Subcutaneous adipose tissue (tissue), 4 donors: ENCODE data around the gene VPS37C. TPM values are rescaled to one million over a fixed set of nuclear protein-coding genes. Genes with fewer than 3 reads are reported as not detected.

Source experiments
- CTCF ChIP-seq: fragments of 450-650 bp; IDR thresholded peaks from one replicate; pipeline ENCODE4 v1.5.1; 2016; ENCODE audit warnings: low read depth, mild to moderate bottlenecking, control low read depth, antibody characterized with exemption, moderate library complexity
- total RNA-seq, 4 donors: library from RNA; depleted of rRNA; stranded (reverse); fragments of >200 nt; gene quantifications; one replicate each; pipeline ENCODE4 v1.1.0, GENCODE V29; 2016

The VPS37C gene
- total RNA-seq, 4 donors from 2014 or later = 6.7 to 10.9 (median 8.8) TPM

GRCh38 chr11:61115498-61116224, 45.6 kb downstream of the VPS37C start:
- no peak for TF ChIP-seq CTCF

DNA sequence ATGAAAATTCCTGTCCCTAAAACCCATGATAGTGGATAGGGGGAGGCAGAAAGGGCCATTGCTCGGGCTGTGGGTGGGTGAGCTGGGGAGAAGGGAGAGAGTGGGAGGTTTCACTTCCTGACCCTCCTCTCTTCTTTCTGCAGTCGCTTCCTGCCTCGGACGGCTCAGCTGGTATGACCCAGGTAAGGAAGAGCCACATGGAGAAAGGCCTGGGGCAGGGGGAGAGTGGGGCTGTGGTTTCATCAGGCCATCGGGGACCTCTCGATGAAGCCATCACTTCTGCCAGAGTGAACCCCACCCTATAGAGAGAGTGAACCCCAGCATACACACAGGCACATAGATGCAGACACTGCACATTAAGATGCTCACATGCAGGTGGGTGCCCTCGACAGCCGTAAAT, 46.3 kb downstream of the VPS37C start:
- no peak for TF ChIP-seq CTCF

- TF ChIP-seq CTCF = no peak
These were observed 48.0 kb downstream of the VPS37C start for GRCh38 chr11:61113201-61113600.

GRCh38 chr11:61112575-61112974, 48.7 kb downstream of the VPS37C start:
- no peak for TF ChIP-seq CTCF

GRCh38 chr11:61111786-61112517, 49.3 kb downstream of the VPS37C start:
- no peak for TF ChIP-seq CTCF

DNA sequence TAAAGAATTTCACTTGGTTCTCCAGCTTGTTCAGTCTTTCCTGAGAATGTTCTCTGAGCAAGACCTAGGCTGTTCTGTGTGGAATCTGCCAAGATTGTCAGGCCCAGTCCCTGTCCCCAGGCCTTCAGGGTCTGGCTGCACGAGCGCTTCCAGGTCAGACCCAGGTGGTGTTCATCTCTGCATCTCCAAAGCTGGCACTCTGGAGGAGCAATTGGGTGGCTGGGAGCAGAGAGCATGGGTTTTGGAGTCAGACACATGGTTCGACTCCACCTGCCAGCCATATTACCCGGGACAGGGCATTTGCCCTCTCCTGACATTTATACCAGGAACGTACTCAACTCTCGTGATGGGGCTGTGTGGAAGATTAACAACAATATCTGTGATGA, 50.2 kb downstream of the VPS37C start:
- no peak for TF ChIP-seq CTCF

DNA sequence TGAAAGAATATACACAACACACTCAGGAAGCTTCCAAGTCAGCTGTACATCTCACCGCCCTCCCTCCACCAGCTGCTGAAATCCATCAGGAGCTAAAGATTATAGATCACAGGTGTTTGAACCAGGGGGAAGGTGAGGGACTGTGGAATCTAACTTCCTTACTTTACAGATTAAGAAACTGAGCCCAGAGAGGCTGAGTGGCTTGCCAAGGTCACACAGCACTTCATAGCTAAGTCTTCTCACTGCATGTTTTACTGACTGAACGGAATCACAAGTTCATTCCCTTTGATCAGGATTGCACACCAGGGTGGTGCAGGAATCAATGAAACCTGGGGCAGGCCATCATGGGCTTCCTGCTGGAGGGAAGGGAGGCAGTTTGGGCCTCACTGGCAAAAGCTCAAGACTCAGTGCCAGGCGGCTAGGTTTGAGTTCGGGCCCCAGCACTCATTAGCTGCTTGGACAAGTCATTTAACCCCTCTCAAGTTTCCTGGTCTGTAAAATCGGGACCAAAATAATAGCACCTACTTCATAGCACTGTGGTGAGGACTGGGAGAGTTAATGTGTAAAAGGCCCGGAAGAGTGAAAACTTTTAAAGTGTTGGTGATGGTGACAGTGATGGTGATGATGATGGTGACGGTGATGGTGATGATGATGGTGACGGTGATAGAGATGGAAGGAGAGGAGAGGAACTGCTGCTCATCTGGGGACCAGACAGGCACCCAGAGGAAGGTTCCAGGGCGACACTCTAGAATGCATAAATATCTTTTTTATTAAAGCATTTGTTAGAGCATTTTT, 50.8 kb downstream of the VPS37C start:
- TF ChIP-seq CTCF = no peak
